Activated T-cell treated with anti-CD3 and anti-CD28 coated beads, Interleukin-2, amount 50 U/mL, for 4 hours (primary cell): Measurements from ENCODE around the gene MIDN. TPM values are rescaled to one million over a fixed set of nuclear protein-coding genes. Genes with fewer than 3 reads are reported as not detected.

Experiments used
- ATAC-seq, 2 donors: fragments of 200-7000 bp; cut with Tn5 transposase; one replicate each; pipeline ENCODE4 v1.10.0; 2021
- DNase-seq: peaks from one replicate; pipeline ENCODE4 v3.0.0-alpha.2; 2020
- H3K27me3 Mint-ChIP-seq: one replicate; pipeline ENCODE4 v1.8.0; 2021; ENCODE audit warnings: low read depth, mixed read lengths
- H3K36me3 Mint-ChIP-seq: one replicate; pipeline ENCODE4 v1.8.0; 2022; ENCODE audit warnings: mixed read lengths; ENCODE audit not compliant: insufficient read depth
- H3K4me1 Mint-ChIP-seq: one replicate; pipeline ENCODE4 v1.8.0; 2021; ENCODE audit warnings: low read depth, mixed read lengths
- H3K4me3 Mint-ChIP-seq: one replicate; pipeline ENCODE4 v1.8.0; 2021; ENCODE audit warnings: mild to moderate bottlenecking, moderate library complexity, mixed read lengths
- H3K9me3 Mint-ChIP-seq: one replicate; pipeline ENCODE4 v1.8.0; 2021; ENCODE audit warnings: mixed read lengths
- total RNA-seq, 3 donors: library from RNA; stranded (reverse); gene quantifications; one replicate each; pipeline ENCODE4 v1.2.1, GENCODE V29; 2021

MIDN gene
- total RNA-seq, 3 donors from 2014 or later = 63.2 to 70.0 (median 68.7) TPM

DNA sequence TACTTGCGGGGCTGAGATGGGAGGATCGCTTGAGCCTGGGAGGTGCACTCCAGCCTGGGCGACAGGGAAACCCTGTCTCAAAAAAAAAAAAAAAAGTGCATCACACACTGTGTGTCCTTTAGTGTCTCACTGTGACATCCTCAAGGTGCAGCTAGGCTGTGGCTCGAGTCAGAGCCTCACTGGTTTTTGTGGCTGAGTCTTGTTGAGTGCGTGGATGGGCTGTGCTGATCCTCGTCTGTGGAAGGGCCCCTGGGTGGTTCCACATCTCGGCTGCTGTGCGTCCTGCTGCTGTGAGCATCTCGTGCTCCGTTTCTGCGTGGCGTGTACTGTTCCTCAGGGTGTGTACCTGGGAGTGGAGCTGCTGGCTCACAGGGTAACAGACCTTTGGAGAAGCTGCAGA is 31.6 kb upstream of the MIDN start:
- no peaks in the 10 kb centered on the region for H3K27me3 Mint-ChIP-seq
- H3K4me1 Mint-ChIP-seq = peaks cover 14% of the 10 kb centered on the region
- ATAC-seq (no peak), DNase-seq (no peak)
- H3K4me3 Mint-ChIP-seq = no peak overlapping the region
- no peaks in the 10 kb centered on the region for H3K9me3 Mint-ChIP-seq
- H3K36me3 Mint-ChIP-seq = peaks cover 8% of the 10 kb centered on the region

DNA sequence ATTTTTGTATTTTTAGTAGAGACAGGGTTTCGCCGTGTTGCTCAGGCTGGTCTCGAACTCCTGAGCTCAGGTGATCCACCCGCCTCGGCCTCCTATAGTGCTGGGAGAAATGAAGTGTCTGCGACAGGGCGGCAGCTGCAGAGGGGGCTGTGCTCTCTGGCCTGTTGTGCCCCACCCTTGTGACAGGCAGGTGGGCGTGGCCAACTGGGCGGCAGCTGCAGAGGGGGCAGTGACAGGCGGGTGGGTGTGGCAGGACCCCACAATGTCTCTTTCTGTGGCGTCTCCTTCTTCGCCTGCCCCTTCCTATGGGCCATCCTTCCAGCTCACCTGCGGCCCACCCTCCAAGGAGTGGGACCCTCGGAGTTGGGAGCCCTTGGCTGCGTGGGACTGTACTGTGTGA is 31.0 kb upstream of the MIDN start:
- Mint-ChIP-seq H3K9me3 (no peaks in the 10 kb centered on the region), H3K27me3 (no peaks in the 10 kb centered on the region), H3K4me1 (peaks cover 13% of the 10 kb centered on the region), H3K36me3 (peaks cover 7% of the 10 kb centered on the region), H3K4me3 (no peak overlapping the region)
- ATAC-seq = no peak
- no peak for DNase-seq

DNA sequence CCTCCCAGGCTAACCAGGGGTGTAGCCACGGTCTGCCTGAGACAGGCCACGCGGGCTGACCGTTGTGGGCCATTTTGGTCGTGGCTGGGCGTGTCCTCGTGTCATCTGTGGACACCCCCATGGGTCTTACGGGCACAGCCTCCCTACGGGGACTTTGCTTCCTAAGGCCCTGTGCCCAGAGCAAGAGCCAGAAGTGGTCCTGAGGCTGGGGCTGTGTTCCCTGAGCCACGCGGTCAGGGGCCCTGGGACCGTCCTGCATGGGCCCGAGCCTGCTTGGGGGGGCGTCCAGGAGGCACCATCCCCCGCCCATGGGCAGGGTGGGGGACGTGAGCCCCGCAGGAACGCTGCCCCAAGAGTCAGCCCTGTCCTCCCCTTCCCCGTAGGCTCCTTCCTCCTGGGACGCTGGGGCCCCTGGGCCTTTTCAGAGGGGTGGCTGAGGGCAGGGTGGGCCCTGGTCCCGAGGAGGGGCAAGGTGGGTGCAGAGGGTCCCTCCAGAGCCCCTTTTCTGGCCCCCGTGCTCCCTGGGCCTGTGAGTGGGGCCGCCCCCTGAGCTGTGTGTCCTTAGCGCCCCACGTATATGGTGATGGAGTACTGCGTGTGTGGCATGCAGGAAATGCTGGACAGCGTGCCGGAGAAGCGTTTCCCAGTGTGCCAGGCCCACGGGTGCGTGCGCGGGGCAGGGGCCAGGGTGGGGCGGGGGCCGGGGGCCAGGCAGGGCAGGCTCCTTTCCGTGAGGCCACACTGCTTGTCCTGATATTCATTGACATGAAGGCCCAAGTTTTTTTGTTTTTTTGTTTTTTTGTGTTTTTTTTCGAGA is 29.4 kb upstream of the MIDN start:
- DNase-seq (no peak), ATAC-seq (no peak)
- Mint-ChIP-seq H3K4me1 (peaks cover 4% of the 10 kb centered on the region), H3K4me3 (no peak overlapping the region), H3K27me3 (no peaks in the 10 kb centered on the region), H3K36me3 (peaks cover under 1% of the 10 kb centered on the region), H3K9me3 (no peaks in the 10 kb centered on the region)

DNA sequence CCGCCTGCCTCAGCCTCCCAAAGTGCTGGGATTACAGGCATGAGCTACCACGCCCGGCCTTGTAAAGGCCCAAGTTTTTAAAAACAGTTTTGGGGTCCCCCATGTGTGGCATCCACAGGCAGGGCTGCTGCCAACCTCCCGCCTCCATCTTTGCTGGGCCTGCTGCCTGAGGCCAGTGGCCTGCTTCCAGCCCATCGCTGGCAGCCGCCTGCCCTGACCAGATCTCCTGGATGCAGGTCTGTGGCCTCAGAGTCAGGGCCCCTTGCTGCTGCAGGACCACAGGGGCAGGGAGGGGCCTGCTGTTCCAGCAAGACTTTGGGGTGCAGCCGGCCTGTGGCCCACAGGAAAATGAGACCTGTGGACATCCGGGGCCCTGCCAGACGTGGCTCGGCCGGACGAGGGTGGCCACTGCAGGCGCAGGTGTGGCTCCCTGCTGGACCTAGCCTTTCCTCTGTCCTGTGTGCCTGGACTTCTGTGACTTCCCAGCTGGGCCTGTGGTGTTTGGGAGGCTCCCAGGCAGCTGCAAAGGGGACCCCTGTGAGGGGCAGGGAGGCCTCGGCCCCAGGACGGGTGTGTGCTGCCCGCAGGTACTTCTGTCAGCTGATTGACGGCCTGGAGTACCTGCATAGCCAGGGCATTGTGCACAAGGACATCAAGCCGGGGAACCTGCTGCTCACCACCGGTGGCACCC is 28.5 kb upstream of the MIDN start:
- ATAC-seq = no peak
- Mint-ChIP-seq H3K4me1 (no peaks in the 10 kb centered on the region), H3K27me3 (no peaks in the 10 kb centered on the region), H3K4me3 (no peak overlapping the region), H3K9me3 (no peaks in the 10 kb centered on the region), H3K36me3 (no peaks in the 10 kb centered on the region)
- no peak for DNase-seq

DNA sequence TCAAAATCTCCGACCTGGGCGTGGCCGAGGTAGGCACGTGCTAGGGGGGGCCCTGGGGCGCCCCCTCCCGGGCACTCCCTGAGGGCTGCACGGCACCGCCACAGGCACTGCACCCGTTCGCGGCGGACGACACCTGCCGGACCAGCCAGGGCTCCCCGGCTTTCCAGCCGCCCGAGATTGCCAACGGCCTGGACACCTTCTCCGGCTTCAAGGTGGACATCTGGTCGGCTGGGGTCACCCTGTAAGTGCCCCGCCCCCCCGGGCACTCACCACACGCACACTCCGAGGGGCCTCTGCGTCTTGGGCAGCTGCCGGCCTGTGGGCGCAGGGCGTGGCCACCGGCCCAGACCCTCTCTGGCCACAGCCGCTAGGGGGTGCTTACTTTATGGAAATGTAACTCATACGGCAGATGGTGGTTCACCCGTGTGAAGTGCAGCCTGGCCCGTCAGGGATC is 27.9 kb upstream of the MIDN start:
- no peaks in the 10 kb centered on the region for H3K36me3 Mint-ChIP-seq
- H3K4me1 Mint-ChIP-seq = no peaks in the 10 kb centered on the region
- no peak for ATAC-seq
- H3K27me3 Mint-ChIP-seq = no peaks in the 10 kb centered on the region
- no peak overlapping the region for H3K4me3 Mint-ChIP-seq
- DNase-seq = no peak
- no peaks in the 10 kb centered on the region for H3K9me3 Mint-ChIP-seq

DNA sequence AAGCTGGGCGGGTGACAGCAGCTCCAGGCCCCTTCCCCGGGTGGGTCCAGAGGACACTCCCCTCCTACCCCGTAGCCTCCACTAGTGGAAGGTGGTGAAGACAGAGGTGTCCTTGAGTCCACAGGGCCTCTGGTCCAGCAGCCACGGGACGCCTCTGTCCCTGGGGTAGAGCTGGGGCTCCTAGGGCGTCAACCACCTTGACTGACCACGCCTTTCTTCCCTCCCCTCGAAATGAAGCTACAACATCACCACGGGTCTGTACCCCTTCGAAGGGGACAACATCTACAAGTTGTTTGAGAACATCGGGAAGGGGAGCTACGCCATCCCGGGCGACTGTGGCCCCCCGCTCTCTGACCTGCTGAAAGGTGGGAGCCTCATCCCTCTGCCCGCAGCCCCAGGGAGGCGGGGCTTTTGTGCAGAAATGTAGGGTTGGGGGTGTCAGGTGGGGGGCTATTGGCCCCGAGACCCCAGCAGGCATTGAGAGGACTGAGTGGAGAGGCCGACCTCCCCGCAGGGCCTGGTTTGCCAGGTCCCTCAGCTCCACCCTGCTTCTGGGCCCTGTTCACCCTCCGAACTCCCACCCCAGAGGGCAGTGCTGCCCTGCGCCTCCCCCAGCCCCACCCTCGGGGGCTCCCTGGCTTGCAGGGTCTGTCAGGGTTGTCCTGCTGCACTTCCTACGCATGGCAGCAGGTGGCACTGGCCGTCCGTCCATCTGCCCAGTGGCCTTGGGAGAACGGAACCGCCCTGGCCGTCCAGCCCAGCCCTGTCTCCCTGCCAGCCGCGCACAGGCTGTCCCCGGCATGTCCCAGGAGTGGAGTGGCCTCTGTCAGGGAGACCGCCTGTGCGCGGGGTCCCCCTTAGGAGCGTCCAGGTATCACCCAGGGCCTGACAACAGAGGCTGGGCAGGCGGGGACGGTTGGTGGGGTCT is 27.1 kb upstream of the MIDN start:
- ATAC-seq (no peak), DNase-seq (no peak)
- H3K36me3 Mint-ChIP-seq = no peaks in the 10 kb centered on the region
- H3K9me3 Mint-ChIP-seq = no peaks in the 10 kb centered on the region
- no peaks in the 10 kb centered on the region for H3K4me1 Mint-ChIP-seq
- H3K27me3 Mint-ChIP-seq = no peaks in the 10 kb centered on the region
- H3K4me3 Mint-ChIP-seq = no peak overlapping the region

DNA sequence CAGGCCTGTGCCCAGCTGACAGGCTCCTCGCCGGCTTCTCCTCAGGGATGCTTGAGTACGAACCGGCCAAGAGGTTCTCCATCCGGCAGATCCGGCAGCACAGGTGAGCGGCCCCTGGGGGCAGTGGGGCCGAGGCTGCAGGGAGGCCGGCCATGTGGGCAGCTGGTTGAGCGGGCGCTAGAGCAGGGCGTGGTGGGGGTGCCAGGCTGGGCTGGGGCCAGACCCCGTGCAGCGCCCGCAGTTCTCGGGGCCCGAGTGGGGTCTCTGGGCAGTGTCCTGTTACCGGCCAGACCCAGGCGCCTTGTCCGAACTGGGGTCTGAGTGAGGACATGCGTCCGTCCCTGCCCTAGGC is 26.5 kb upstream of the MIDN start:
- ATAC-seq (no peak), DNase-seq (no peak)
- Mint-ChIP-seq H3K4me3 (no peak overlapping the region), H3K36me3 (no peaks in the 10 kb centered on the region), H3K4me1 (no peaks in the 10 kb centered on the region), H3K9me3 (no peaks in the 10 kb centered on the region), H3K27me3 (no peaks in the 10 kb centered on the region)

DNA sequence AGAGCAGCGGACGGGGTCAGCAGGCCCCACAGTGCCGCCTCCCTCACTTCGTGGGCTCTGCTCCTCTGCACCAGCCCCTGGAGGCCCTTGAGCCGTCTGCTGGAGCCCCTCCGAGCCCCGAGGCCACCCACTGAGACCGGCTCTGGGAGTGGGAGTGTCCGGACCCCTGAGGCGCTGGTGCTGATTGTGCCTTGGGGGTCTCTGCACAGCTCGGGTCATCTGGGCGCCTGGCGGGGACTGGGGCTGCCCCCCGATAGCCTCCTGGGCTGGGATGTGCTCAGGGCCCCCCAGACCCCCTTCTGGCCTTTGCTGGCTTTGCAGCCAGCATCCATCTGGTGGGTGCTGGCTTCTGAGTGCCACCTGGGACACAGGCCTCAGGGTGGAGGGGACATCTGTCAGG is 26.0 kb upstream of the MIDN start:
- DNase-seq (no peak), ATAC-seq (peak in 1 of 2 donors; percentile 40)
- no peaks in the 10 kb centered on the region for H3K27me3 Mint-ChIP-seq
- H3K4me1 Mint-ChIP-seq = no peaks in the 10 kb centered on the region
- H3K9me3 Mint-ChIP-seq = no peaks in the 10 kb centered on the region
- no peaks in the 10 kb centered on the region for H3K36me3 Mint-ChIP-seq
- H3K4me3 Mint-ChIP-seq = no peak overlapping the region

DNA sequence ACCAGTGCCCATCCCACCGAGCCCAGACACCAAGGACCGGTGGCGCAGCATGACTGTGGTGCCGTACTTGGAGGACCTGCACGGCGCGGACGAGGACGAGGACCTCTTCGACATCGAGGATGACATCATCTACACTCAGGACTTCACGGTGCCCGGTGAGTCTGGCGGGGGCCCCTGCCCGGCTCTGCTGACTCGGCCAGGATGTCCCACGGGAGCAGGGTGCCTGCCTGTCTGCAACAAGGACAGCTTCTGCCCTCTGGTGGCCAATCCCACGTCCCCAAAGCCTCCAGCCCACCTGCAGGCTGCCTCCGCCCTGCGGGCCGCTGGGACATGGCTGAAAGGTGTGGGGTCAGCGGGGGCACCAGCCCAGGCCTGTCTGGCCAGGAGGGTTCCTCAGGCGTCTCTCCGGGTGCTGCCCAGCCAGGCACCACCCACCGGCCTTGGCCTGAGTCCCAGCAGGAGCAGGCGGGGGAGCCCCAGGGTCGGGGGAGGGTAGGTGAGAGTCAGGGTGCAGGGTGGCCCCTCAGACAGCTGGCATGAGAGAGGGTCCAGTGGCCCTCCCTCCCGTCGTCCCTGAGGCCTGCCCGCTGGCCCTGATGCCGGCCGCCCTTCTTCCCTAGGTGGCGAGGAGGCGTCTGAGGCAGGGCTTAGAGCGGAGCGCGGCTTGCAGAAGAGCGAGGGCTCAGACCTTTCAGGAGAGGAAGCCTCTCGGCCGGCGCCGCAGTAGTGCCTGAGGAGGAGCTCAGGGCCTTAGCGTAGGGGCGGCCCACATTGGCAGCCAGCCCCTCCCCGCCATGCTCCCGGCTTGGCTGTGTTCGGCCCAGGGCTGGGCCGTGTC is 25.1 kb upstream of the MIDN start:
- DNase-seq (no peak), ATAC-seq (peak in 1 of 2 donors; percentile 33)
- Mint-ChIP-seq H3K9me3 (no peaks in the 10 kb centered on the region), H3K36me3 (no peaks in the 10 kb centered on the region), H3K4me1 (no peaks in the 10 kb centered on the region), H3K27me3 (no peaks in the 10 kb centered on the region), H3K4me3 (no peak overlapping the region)

DNA sequence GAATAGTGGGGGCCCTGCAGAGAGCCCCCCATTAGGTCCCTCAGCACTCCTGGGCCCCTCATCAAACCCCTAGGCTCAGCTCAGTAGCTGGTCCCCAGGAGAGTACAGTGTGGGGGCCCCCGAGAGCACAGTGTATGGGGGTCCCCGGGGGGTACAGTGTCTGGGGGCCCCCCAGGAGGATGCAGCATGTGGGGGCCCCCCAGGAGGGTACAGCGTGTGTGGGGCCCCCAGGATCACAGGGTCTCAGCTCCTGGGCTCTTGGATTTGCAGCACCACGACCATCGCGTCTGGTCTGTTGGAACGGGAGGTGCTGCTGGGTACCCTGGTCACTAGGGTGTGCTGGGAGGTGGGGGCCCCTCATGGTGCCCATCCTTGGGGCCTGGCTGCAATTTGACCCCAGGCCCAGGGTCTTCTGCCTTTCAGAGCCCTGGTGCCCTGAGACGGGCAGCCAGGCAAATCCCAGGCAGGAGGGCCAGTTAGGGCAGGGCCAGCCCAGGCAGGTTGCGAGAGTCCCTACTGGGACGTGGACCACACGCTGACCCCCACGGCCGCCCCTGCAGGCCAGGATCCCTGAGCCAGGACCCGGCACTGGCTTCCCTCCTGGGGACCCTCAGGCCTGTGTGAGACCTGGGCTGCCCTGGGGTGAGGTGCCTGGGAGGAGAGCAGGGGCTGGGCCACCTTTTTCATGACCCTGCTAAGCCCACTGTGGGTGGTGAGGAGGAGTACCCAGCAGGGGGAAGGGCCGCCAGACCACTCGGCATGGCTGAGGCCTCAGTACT is 24.1 kb upstream of the MIDN start:
- ATAC-seq (no peak), DNase-seq (no peak)
- no peaks in the 10 kb centered on the region for H3K4me1 Mint-ChIP-seq
- no peak overlapping the region for H3K4me3 Mint-ChIP-seq
- no peaks in the 10 kb centered on the region for H3K36me3 Mint-ChIP-seq
- H3K9me3 Mint-ChIP-seq = no peaks in the 10 kb centered on the region
- no peaks in the 10 kb centered on the region for H3K27me3 Mint-ChIP-seq

DNA sequence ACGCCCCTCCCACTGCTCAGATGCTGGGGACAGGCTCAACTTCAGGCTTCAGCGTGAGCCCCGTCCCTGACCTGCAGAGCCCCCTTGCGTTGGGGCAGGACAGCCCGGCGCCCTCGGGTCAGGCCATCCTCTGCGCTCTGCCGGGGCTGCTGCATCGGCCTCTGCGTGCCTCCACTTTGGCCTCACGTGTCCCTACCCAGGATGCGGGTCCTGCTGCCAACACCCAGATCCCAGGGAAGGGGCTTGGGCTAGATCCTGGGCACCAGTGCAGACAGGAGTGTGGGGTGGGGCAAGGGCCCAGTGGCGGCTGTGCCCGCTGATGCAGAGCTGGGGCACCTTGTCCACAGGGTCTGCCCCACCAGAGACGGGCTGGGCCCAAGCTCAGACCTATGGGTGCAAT is 23.5 kb upstream of the MIDN start:
- no peak overlapping the region for H3K4me3 Mint-ChIP-seq
- no peaks in the 10 kb centered on the region for H3K4me1 Mint-ChIP-seq
- DNase-seq = no peak
- no peak for ATAC-seq
- no peaks in the 10 kb centered on the region for H3K36me3 Mint-ChIP-seq
- no peaks in the 10 kb centered on the region for H3K9me3 Mint-ChIP-seq
- H3K27me3 Mint-ChIP-seq = no peaks in the 10 kb centered on the region

DNA sequence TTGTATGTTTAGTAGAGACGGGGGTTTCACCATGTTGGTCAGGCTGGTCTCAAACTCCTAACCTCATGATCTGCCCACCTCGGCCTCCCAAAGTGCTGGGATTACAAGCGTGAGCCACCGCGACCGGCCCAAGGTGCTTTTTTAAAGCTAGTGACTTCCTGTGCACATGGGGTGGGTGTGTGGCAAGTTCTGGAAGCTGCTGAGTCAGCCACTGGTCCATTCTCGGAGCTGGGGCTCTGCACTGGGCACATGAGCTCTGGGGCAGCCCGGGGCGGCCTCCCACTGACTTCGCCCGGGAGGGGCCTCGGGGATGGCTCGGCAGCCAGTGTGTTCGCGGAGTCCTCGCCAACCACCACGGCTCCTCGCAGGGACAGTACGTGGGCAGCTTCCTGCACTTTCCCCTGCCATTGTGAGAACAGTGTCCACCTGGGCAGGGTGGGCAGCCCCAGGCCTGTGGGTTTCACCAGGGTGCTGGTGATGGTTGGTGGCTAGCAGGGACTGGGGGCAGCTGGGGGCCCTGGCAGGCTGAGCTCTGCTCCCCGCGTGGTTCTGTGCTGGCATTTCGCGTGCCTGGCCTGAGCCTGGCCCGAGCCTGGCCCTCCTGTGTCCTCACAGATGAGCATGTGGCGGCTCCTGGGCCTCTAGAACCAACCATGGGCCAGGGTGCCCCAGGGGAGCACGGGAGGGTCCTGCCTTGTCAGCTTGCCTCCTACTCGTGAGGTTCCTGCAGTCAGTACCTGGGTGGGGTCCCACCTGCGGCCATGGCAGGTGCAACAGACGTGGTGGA is 22.8 kb upstream of the MIDN start:
- Mint-ChIP-seq H3K36me3 (no peaks in the 10 kb centered on the region), H3K4me1 (no peaks in the 10 kb centered on the region), H3K9me3 (no peaks in the 10 kb centered on the region), H3K27me3 (no peaks in the 10 kb centered on the region), H3K4me3 (no peak overlapping the region)
- ATAC-seq (no peak), DNase-seq (no peak)

DNA sequence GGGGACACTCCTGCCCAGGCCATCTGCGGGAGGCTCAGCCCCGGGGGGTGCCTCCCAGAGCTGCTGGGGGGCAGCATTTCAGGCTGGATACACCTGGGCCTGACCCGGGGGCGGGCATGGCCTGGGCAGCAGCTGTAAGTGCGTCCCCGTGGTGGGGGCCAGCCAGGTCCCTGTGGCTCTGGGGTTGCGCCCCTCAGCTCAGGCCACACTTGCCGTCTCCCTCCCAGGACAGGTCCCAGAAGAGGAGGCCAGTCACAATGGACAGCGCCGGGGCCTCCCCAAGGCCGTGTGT is 22.2 kb upstream of the MIDN start:
- Mint-ChIP-seq H3K36me3 (no peaks in the 10 kb centered on the region), H3K9me3 (no peaks in the 10 kb centered on the region), H3K4me1 (no peaks in the 10 kb centered on the region), H3K4me3 (no peak overlapping the region), H3K27me3 (no peaks in the 10 kb centered on the region)
- DNase-seq = no peak
- ATAC-seq = no peak
